SIG-M5 (cell line): ENCODE measurements around the gene PRKCA.

ENCODE experiments used
- DNase-seq: peaks from one replicate; lab custom pipeline; 2025; lab: John Stamatoyannopoulos, UW

PRKCA gene

GRCh38 chr17:66747578-66748275 is 445.3 kb downstream of the PRKCA start:
- DNase-seq, result no peak

GRCh38 chr17:66748578-66748977 is 446.2 kb downstream of the PRKCA start:
- DNase-seq, result no peak

- no peak for DNase-seq
Measured at GRCh38 chr17:66749217-66749832, 446.9 kb downstream of the PRKCA start.

- no peak for DNase-seq
Measured at GRCh38 chr17:66750116-66750515, 447.7 kb downstream of the PRKCA start.

- DNase-seq, result no peak
Measured at GRCh38 chr17:66750781-66751543, 448.5 kb downstream of the PRKCA start.

GRCh38 chr17:66751771-66752170 is 449.4 kb downstream of the PRKCA start:
- no peak for DNase-seq

- no peak for DNase-seq
Measured at GRCh38 chr17:66752411-66752810, 450.0 kb downstream of the PRKCA start.

- no peak for DNase-seq
Measured at GRCh38 chr17:66753126-66753920, 450.9 kb downstream of the PRKCA start.

GRCh38 chr17:66755101-66755943 is 452.9 kb downstream of the PRKCA start:
- DNase-seq, result no peak

GRCh38 chr17:66755944-66756290 is 453.5 kb downstream of the PRKCA start:
- DNase-seq, result no peak

- DNase-seq, result no peak
Measured at GRCh38 chr17:66760324-66760723, 457.9 kb downstream of the PRKCA start.

GRCh38 chr17:66762276-66762675 is 459.9 kb downstream of the PRKCA start:
- DNase-seq, result no peak

- no peak for DNase-seq
Measured at GRCh38 chr17:66763056-66763455, 460.6 kb downstream of the PRKCA start.

GRCh38 chr17:66764506-66764905 is 462.1 kb downstream of the PRKCA start:
- no peak for DNase-seq

GRCh38 chr17:66767154-66767933 is 464.9 kb downstream of the PRKCA start:
- DNase-seq, result no peak

GRCh38 chr17:66769911-66770310 is 467.5 kb downstream of the PRKCA start:
- DNase-seq, result no peak

GRCh38 chr17:66772148-66772812 is 469.9 kb downstream of the PRKCA start:
- DNase-seq, result no peak

GRCh38 chr17:66775271-66775670 is 472.9 kb downstream of the PRKCA start:
- DNase-seq, result no peak

- DNase-seq, result no peak
Measured at GRCh38 chr17:66775881-66776400, 473.5 kb downstream of the PRKCA start.
